GM13977 (cell line): ENCODE data around the gene ANKRD39.

Experiments
- DNase-seq: peaks from one replicate; pipeline ENCODE4 v3.0.0; 2012; ENCODE audit warnings: low spot score
- in situ Hi-C: fragments of 300-500 bp; cut with MboI; formaldehyde crosslinking; loops from one replicate; pipeline ENCODE4 v1.12.0; 2022; ENCODE audit warnings: low sequenced_read_pairs, low pct_unique_long_range_greater_than_20kb, mixed read lengths, inconsistent platforms; ENCODE audit not compliant: unreplicated experiment
- TF ChIP-seq, protein P1 (sequence below): IDR thresholded peaks from 2 replicates; pipeline ENCODE4 v1.5.1; 2012; ENCODE audit warnings: mild to moderate bottlenecking, control low read depth; ENCODE audit not compliant: insufficient read depth; ENCODE audit errors: extremely low read depth, missing control alignments

The ANKRD39 gene

GRCh38 chr2:96842600-96842999, 15.2 kb downstream of the ANKRD39 start:
- no peak for DNase-seq
- in situ Hi-C loops = no loop called here

GRCh38 chr2:96841701-96842495, 15.9 kb downstream of the ANKRD39 start:
- TF ChIP-seq, protein P1, sequence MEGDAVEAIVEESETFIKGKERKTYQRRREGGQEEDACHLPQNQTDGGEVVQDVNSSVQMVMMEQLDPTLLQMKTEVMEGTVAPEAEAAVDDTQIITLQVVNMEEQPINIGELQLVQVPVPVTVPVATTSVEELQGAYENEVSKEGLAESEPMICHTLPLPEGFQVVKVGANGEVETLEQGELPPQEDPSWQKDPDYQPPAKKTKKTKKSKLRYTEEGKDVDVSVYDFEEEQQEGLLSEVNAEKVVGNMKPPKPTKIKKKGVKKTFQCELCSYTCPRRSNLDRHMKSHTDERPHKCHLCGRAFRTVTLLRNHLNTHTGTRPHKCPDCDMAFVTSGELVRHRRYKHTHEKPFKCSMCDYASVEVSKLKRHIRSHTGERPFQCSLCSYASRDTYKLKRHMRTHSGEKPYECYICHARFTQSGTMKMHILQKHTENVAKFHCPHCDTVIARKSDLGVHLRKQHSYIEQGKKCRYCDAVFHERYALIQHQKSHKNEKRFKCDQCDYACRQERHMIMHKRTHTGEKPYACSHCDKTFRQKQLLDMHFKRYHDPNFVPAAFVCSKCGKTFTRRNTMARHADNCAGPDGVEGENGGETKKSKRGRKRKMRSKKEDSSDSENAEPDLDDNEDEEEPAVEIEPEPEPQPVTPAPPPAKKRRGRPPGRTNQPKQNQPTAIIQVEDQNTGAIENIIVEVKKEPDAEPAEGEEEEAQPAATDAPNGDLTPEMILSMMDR = no peak
- in situ Hi-C loops = no loop called here
- no peak for DNase-seq

More at GRCh38 chr2:96842600-96842999, 15.2 kb downstream of the ANKRD39 start:
- TF ChIP-seq, protein P1 = no peak

- TF ChIP-seq, protein P1 = no peak
- in situ Hi-C loops = no loop called here
- no peak for DNase-seq
These were observed 17.7 kb downstream of the ANKRD39 start for GRCh38 chr2:96839875-96840850.

DNA sequence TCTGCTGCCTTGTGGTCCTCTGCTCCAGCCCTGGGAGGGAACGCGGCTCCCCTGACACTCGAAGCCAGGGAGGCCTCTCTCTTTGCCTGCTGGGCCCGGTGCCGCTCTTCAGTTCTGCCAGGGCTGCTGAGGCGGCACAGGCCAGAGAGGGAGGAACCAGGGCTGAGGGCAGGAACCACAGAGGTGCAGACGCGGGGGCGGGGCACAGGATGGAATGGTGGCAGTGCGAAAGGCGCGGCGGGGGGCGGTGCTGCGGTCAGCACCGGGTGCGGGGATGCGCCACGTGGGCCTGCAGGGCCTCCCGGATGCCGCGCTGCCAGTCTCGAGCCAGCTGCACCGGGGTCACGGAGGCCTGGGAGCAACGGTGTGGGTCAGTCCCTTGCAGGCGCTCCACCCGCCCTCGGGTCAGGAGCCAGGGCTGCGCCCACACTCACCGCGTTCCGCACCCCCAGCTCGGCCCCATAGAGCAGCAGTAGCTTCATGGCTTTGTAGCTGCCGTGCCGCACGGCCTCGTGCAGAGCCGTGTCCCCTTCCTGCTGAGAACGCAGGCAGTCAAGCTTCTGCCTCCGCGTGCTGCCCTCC, 18.4 kb downstream of the ANKRD39 start:
- no peak for DNase-seq
- TF ChIP-seq, protein P1 = no peak
- in situ Hi-C loops = no loop called here

DNA sequence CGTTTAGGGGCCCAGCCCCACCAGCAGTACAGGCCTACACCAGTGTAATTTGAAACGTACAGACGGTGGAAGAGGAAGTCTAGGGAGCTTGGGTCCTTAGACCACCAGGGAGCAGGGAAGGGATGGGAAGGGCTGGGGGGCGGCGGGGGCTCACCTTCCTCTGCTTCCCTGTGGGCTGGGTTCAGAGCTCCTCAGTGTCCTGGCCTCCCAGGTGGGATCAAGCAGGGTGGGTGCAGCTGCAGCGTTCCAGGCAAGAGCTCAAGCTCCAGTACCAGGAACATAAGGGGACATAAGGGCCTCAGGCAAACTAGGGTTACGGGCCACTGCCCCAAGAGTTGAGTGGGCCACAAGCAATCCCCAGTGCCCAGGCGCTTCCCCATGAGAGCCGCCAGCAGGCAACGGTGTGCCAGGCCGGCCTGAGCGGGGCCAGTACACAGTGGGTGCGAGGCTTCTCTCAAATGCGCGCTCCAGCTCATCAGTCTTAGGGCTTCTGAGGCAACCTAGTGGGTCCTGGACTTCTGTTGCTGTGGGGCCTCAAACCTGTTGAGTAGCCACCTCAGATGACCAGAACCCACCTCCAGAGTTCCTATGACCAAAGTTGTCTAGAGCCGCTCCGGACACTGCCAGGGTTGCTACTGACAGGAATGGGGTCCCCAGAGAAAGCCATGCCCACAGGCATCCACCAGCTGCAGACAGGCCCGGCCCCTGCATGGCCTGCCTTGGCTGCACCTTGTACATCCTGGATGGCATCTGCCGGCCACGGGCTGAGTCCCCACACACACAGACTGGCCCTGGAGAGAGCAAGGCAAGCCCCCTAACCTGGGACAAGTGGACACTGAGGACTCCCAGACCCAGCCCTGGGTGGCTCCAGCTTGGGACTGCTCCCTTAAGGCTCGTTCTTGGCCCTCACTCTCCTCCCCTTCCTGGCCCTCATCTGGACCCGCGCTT, 19.2 kb downstream of the ANKRD39 start:
- no peak for DNase-seq
- TF ChIP-seq, protein P1 = no peak
- in situ Hi-C loops = no loop called here
